ENCODE measurements around the gene TOR1A. TPM values are rescaled to one million over a fixed set of nuclear protein-coding genes. Genes with fewer than 3 reads are reported as not detected.

The TOR1A gene
- total RNA-seq, 1 donor from 2014 or later = 12.9 TPM

DNA sequence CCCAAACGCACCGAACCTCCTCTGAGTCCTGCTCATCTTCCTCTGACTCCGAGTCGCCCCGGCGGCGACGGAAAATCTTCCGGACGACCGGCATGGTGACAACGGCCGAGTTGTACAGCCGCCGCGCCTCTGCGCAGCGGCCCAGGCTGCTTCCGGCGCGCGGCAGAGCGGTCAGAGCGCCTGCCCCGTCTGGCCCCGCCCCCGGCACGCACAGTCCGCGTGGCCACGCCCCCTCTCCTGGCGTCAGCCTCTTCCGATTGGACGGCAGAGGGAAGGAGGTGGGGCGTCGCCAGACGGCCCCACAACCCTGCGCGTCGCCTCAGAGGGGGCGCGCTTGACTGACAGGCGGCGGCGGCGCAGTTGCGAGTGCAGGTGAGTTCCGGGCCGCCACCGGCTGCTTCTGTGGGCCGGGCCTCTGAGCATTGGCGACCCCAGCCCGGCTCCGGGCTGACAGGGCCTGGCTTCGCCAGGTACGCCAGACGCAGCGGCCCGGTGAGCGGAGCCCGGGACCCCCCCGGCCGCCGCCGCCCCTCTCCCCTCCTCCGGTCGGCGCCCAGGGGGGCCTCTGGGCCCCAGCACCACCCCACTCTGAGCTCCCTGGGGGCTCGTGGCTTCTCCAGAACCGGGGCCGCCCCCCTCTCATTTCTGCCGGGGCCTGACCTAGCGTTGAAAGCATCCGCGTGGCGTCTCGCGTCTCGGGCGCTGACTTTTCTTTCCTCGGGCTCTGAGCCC, 11.4 kb upstream of the TOR1A start, which contains the start of the genes C9orf78 and USP20:
Gene C9orf78 (minus strand): TSS at position 148 of the 732 bp plus-strand sequence. CDS start 54 bp downstream, at position 94.
Gene USP20 (plus strand): TSS at position 331 of the 732 bp plus-strand sequence. CDS start 17,098 bp downstream, outside the sequence.
- TF ChIP-seq, protein P1, sequence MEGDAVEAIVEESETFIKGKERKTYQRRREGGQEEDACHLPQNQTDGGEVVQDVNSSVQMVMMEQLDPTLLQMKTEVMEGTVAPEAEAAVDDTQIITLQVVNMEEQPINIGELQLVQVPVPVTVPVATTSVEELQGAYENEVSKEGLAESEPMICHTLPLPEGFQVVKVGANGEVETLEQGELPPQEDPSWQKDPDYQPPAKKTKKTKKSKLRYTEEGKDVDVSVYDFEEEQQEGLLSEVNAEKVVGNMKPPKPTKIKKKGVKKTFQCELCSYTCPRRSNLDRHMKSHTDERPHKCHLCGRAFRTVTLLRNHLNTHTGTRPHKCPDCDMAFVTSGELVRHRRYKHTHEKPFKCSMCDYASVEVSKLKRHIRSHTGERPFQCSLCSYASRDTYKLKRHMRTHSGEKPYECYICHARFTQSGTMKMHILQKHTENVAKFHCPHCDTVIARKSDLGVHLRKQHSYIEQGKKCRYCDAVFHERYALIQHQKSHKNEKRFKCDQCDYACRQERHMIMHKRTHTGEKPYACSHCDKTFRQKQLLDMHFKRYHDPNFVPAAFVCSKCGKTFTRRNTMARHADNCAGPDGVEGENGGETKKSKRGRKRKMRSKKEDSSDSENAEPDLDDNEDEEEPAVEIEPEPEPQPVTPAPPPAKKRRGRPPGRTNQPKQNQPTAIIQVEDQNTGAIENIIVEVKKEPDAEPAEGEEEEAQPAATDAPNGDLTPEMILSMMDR (IDR thresholded peaks at IDR 0.05; ENCODE audit: borderline replicate concordance) = no peak
- H3K4me1 ChIP-seq = peaks cover 40% of the 10 kb centered on the region
- intact Hi-C loops (cut with micrococcal nuclease) = no loop called here

GRCh38 chr9:129834489-129835127, 10.7 kb upstream of the TOR1A start:
- Histone ChIP-seq H3K27ac (replicated peaks) (peak overlapping the region; percentile 80), H3K4me1 (peaks cover 37% of the 10 kb centered on the region), H3K9me3 (replicated peaks) (no peaks in the 10 kb centered on the region), H3K36me3 (peaks cover 38% of the 10 kb centered on the region), H3K4me3 (peak overlapping the region; percentile 83), H3K27me3 (ENCODE audit: low read depth) (no peaks in the 10 kb centered on the region)
- TF ChIP-seq, protein P1 (IDR thresholded peaks at IDR 0.05; ENCODE audit: borderline replicate concordance) = no peak
- intact Hi-C loops (cut with micrococcal nuclease) = no loop called here
- DNase-seq = no peak

More for the DNA sequence above, 11.4 kb upstream of the TOR1A start, which contains the start of the genes C9orf78 and USP20:
- Histone ChIP-seq H3K27ac (replicated peaks) (peak within 1 kb of the TSS; percentile 80), H3K27me3 (ENCODE audit: low read depth) (no peaks in the 10 kb centered on the region), H3K9me3 (replicated peaks) (no peaks in the 10 kb centered on the region), H3K36me3 (peaks cover 31% of the 10 kb centered on the region), H3K4me3 (peak within 1 kb of the TSS; percentile 83)
- DNase-seq = peak; percentile 96

DNA sequence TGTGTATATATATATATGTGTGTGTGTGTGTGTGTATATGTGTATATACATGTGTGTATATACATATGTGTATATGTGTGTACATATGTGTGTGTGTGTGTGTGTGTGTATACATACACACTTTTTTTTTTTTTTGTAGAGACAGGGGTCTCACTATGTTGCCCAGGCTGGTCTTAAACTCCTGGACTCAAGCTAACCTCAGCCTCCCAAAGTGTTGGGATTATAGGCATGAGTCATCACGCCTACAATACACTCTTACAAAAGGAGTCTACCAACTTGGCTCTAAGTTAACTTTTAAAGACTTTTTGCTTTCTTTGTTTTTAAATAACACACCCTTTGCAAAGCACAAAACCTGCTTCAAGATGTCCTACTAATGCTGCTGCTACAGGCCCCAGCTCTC, 9.0 kb upstream of the TOR1A start:
- peaks cover 54% of the 10 kb centered on the region for H3K36me3 ChIP-seq
- intact Hi-C loops (cut with micrococcal nuclease) = no loop called here

GRCh38 chr9:129828969-129829368, 5.0 kb upstream of the TOR1A start:
- Histone ChIP-seq H3K36me3 (peaks cover 66% of the 10 kb centered on the region), H3K27me3 (ENCODE audit: low read depth) (no peaks in the 10 kb centered on the region), H3K4me3 (no peak overlapping the region), H3K4me1 (peaks cover 6% of the 10 kb centered on the region), H3K27ac (replicated peaks) (peak overlapping the region; percentile 17), H3K9me3 (replicated peaks) (no peaks in the 10 kb centered on the region)
- intact Hi-C loops (cut with micrococcal nuclease) = no loop called here
- DNase-seq = no peak
- TF ChIP-seq, protein P1 (IDR thresholded peaks at IDR 0.05; ENCODE audit: borderline replicate concordance) = no peak

More for the DNA sequence above, 9.0 kb upstream of the TOR1A start:
- no peaks in the 10 kb centered on the region for H3K27me3 ChIP-seq (ENCODE audit: low read depth)
- no peak overlapping the region for H3K4me3 ChIP-seq
- peaks cover 36% of the 10 kb centered on the region for H3K4me1 ChIP-seq
- DNase-seq = no peak
- TF ChIP-seq, protein P1 (IDR thresholded peaks at IDR 0.05; ENCODE audit: borderline replicate concordance) = no peak
- no peaks in the 10 kb centered on the region for H3K9me3 ChIP-seq (replicated peaks)
- H3K27ac ChIP-seq (replicated peaks) = no peak overlapping the region

- H3K27me3 ChIP-seq (ENCODE audit: low read depth) = no peaks in the 10 kb centered on the region
- no peak overlapping the region for H3K4me3 ChIP-seq
- DNase-seq = no peak
- peaks cover 63% of the 10 kb centered on the region for H3K36me3 ChIP-seq
- H3K4me1 ChIP-seq = peaks cover 3% of the 10 kb centered on the region
- H3K9me3 ChIP-seq (replicated peaks) = no peaks in the 10 kb centered on the region
- TF ChIP-seq, protein P1 (IDR thresholded peaks at IDR 0.05; ENCODE audit: borderline replicate concordance) = no peak
- intact Hi-C loops (cut with micrococcal nuclease) = no loop called here
- no peak overlapping the region for H3K27ac ChIP-seq (replicated peaks)
Observed at GRCh38 chr9:129828051-129828450, 4.1 kb upstream of the TOR1A start.
